H9 (cell line): Measurements from ENCODE around the gene PI4KB. TPM values are rescaled to one million over a fixed set of nuclear protein-coding genes. Genes with fewer than 3 reads are reported as not detected.
A peak's percentile ranks its signal among the peaks of the same experiment; 100 is the strongest.

Experiments used
- DNase-seq: peaks from one replicate; pipeline ENCODE4 v3.0.0-alpha.2; 2017
- H2AFZ ChIP-seq: one replicate; pipeline ENCODE4 v1.6.1; 2013; ENCODE audit warnings: mild to moderate bottlenecking, low read length, control low read depth, moderate library complexity
- H2AK5ac ChIP-seq: 2 replicates; pipeline ENCODE4 v1.6.1; 2013; ENCODE audit warnings: low read length, control low read depth, mixed read lengths; ENCODE audit not compliant: insufficient read length
- H2BK120ac ChIP-seq: one replicate; pipeline ENCODE4 v1.6.1; 2013; ENCODE audit warnings: low read depth, mild to moderate bottlenecking, low read length, control low read depth, inconsistent platforms; ENCODE audit not compliant: poor library complexity, severe bottlenecking
- H2BK12ac ChIP-seq: 2 replicates; pipeline ENCODE4 v1.6.1; 2013; ENCODE audit warnings: low read length, control low read depth, mixed read lengths, low read depth; ENCODE audit not compliant: insufficient read length
- H2BK15ac ChIP-seq: 2 replicates; pipeline ENCODE4 v1.6.1; 2013; ENCODE audit warnings: low read depth, low read length, control low read depth
- H2BK20ac ChIP-seq: one replicate; pipeline ENCODE4 v1.6.1; 2013; ENCODE audit warnings: low read depth, mild to moderate bottlenecking, low read length, control low read depth, inconsistent platforms; ENCODE audit not compliant: poor library complexity, severe bottlenecking
- H2BK5ac ChIP-seq: 2 replicates; pipeline ENCODE4 v1.6.1; 2013; ENCODE audit warnings: low read length, control low read depth, mixed read lengths; ENCODE audit not compliant: insufficient read length
- H3K14ac ChIP-seq: 2 replicates; pipeline ENCODE4 v1.6.1; 2013; ENCODE audit warnings: low read length, control low read depth; ENCODE audit not compliant: insufficient read depth
- H3K18ac ChIP-seq: 2 replicates; pipeline ENCODE4 v1.6.1; 2013; ENCODE audit warnings: low read depth, mild to moderate bottlenecking, mixed read lengths, low read length, control low read depth; ENCODE audit not compliant: insufficient read length
- H3K23ac ChIP-seq: 2 replicates; pipeline ENCODE4 v1.6.1; 2013; ENCODE audit warnings: low read length, control low read depth, mixed read lengths, low read depth; ENCODE audit not compliant: insufficient read length
- H3K23me2 ChIP-seq: 2 replicates; pipeline ENCODE4 v1.6.1; 2013; ENCODE audit warnings: low read depth, mild to moderate bottlenecking, mixed read lengths, low read length, control low read depth; ENCODE audit not compliant: insufficient read length, poor library complexity, severe bottlenecking
- H3K27ac ChIP-seq: 2 replicates; pipeline ENCODE4 v1.5.1; 2013; ENCODE audit warnings: low read length, control low read depth, mixed read lengths, low read depth; ENCODE audit not compliant: insufficient read length
- H3K27me3 ChIP-seq: 2 replicates; pipeline ENCODE4 v1.6.1; 2013; ENCODE audit warnings: low read length, control low read depth, inconsistent platforms; ENCODE audit not compliant: insufficient read depth
- H3K4ac ChIP-seq: 2 replicates; pipeline ENCODE4 v1.6.1; 2013; ENCODE audit warnings: low read depth, mild to moderate bottlenecking, control low read depth, inconsistent platforms, low read length, moderate library complexity
- H3K4me1 ChIP-seq: 2 replicates; pipeline ENCODE4 v1.6.1; 2013; ENCODE audit warnings: low read length, control low read depth, inconsistent platforms; ENCODE audit not compliant: insufficient read depth
- H3K4me2 ChIP-seq: 2 replicates; pipeline ENCODE4 v1.6.1; 2013; ENCODE audit warnings: low read length, control low read depth, mixed read lengths; ENCODE audit not compliant: insufficient read length, insufficient read depth
- H3K56ac ChIP-seq: 2 replicates; pipeline ENCODE4 v1.6.1; 2013; ENCODE audit warnings: low read depth, mild to moderate bottlenecking, mixed read lengths, low read length, control low read depth; ENCODE audit not compliant: insufficient read length
- H3K79me1 ChIP-seq: 2 replicates; pipeline ENCODE4 v1.6.1; 2013; ENCODE audit warnings: low read depth, mild to moderate bottlenecking, moderate library complexity, low read length, control low read depth, inconsistent platforms; ENCODE audit not compliant: insufficient read depth, poor library complexity, severe bottlenecking
- H3K79me2 ChIP-seq: 2 replicates; pipeline ENCODE4 v1.6.1; 2013; ENCODE audit warnings: low read length, control low read depth, inconsistent platforms; ENCODE audit not compliant: insufficient read depth
- H3K9ac ChIP-seq: 2 replicates; pipeline ENCODE4 v1.6.1; 2013; ENCODE audit warnings: low read length, control low read depth, mixed read lengths; ENCODE audit not compliant: insufficient read length; ENCODE audit errors: extremely low read depth
- H3K9me3 ChIP-seq: one replicate; pipeline ENCODE4 v1.6.1; 2013; ENCODE audit warnings: low read depth, low read length, inconsistent platforms; ENCODE audit not compliant: control insufficient read depth
- H3T11ph ChIP-seq: one replicate; pipeline ENCODE4 v1.6.1; 2013; ENCODE audit warnings: mild to moderate bottlenecking, low read length, control low read depth, inconsistent platforms
- H4K20me1 ChIP-seq: one replicate; pipeline ENCODE4 v1.6.1; 2013; ENCODE audit not compliant: control insufficient read depth, insufficient read length, insufficient read depth
- H4K5ac ChIP-seq: 2 replicates; pipeline ENCODE4 v1.6.1; 2013; ENCODE audit warnings: low read depth, mild to moderate bottlenecking, mixed read lengths, low read length, control low read depth; ENCODE audit not compliant: insufficient read length
- H4K8ac ChIP-seq: replicated peaks from 2 replicates; pipeline ENCODE4 v1.6.1; 2013; ENCODE audit warnings: low read length, control low read depth, mixed read lengths, low read depth; ENCODE audit not compliant: insufficient read length
- H4K91ac ChIP-seq: 2 replicates; pipeline ENCODE4 v1.6.1; 2013; ENCODE audit warnings: low read depth, mild to moderate bottlenecking, moderate library complexity, mixed read lengths, low read length, control low read depth; ENCODE audit not compliant: insufficient read length
- H3K27ac Mint-ChIP-seq, 3 experiments: 2 replicates in 2 of 3; 3 replicates in 1 of 3; pipeline ENCODE4 v1.8.0; 2020 to 2021; ENCODE audit warnings: mixed read lengths in 3 of 3, mild to moderate bottlenecking in 1 of 3, moderate library complexity in 1 of 3
- H3K27me3 Mint-ChIP-seq: 2 replicates; pipeline ENCODE4 v1.8.0; 2021; ENCODE audit warnings: low read depth, mild to moderate bottlenecking, moderate library complexity, mixed read lengths
- H3K36me3 Mint-ChIP-seq, 3 experiments: 2 replicates in 2 of 3; 3 replicates in 1 of 3; pipeline ENCODE4 v1.8.0; 2020 to 2021; ENCODE audit warnings: low read depth in 3 of 3, mixed read lengths in 3 of 3; ENCODE audit not compliant: insufficient read depth in 1 of 3
- H3K4me1 Mint-ChIP-seq, 2 experiments: 2 replicates each; pipeline ENCODE4 v1.8.0; 2020; ENCODE audit warnings: mixed read lengths in 2 of 2
- H3K4me3 Mint-ChIP-seq, 2 experiments: 2 replicates in 1 of 2; 3 replicates in 1 of 2; pipeline ENCODE4 v1.8.0; 2020 to 2021; ENCODE audit warnings: mild to moderate bottlenecking in 2 of 2, mixed read lengths in 2 of 2, moderate library complexity in 1 of 2
- H3K9me3 Mint-ChIP-seq, 2 experiments: 2 replicates in 1 of 2; 3 replicates in 1 of 2; pipeline ENCODE4 v1.8.0; 2020; ENCODE audit warnings: mild to moderate bottlenecking in 2 of 2, mixed read lengths in 2 of 2, moderate library complexity in 1 of 2
- WGBS: extraction: QIAGEN DNeasy Blood & Tissue Kit; methylation state at CpG from one replicate; pipeline ENCODE4 v1.1.7; 2013; ENCODE audit warnings: missing lambda C conversion rate, low lambda C conversion rate, mixed read lengths; ENCODE audit not compliant: insufficient read length; ENCODE audit errors: extremely low coverage; 5-methylcytosine and 5-hydroxymethylcytosine counted together
- total RNA-seq: library from RNA; stranded (reverse); gene quantifications from 2 replicates; pipeline ENCODE4 v1.2.1, GENCODE V29; 2021
- TF ChIP-seq, protein P1 (sequence below): fragments of 200-600 bp; sonication (generic); conservative IDR thresholded peaks from 3 replicates; pipeline ENCODE4 v1.8.0; 2021; ENCODE audit warnings: antibody characterized with exemption, mild to moderate bottlenecking

Gene PI4KB
- total RNA-seq, 1 experiment from 2014 or later = 39.1 TPM

DNA sequence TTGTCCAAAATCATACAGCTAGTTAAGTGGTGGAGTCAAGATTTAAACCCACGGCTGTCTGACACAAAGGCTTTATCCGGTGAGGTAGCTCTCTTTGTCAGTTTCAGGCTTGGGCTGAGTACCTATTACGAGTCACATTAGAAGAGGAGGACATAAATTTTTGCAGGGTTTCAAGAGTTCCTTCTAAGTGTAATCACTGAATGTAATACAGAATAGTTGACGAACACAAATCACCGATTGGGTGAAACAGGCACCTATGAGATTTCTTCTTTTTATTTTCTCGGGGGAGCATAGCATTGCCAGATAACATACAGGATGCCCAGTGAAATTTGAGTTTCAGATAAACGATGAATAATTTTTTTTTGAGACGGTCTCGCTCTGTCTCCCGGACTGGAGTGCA lies 71.8 kb downstream of the PI4KB start:
- Mint-ChIP-seq H3K4me3 (peak overlapping the region; percentile 91 to 95), H3K36me3 (peaks cover 0 to 11% (median 6%) of the 10 kb centered on the region in 3 experiments; a peak in 5 of 7 replicates), H3K4me1 (peaks cover 8% of the 10 kb centered on the region in 2 experiments), H3K27me3 (peaks cover 2% of the 10 kb centered on the region; the same call in 1 of the 2 replicates), H3K27ac (peak overlapping the region; percentile 84 to 97 (median 93)), H3K9me3 (no peaks in the 10 kb centered on the region)
- Histone ChIP-seq H2BK15ac (no peak overlapping the region), H2BK20ac (no peak overlapping the region), H3K27me3 (no peaks in the 10 kb centered on the region), H2AK5ac (no peak overlapping the region), H3K23me2 (no peaks in the 10 kb centered on the region), H2BK120ac (no peak overlapping the region), H3K18ac (no peak overlapping the region), H2AFZ (no peak overlapping the region), H4K8ac (no peak overlapping the region), H4K20me1 (no peaks in the 10 kb centered on the region), H3K79me1 (peaks cover 3% of the 10 kb centered on the region), H3K4me1 (no peaks in the 10 kb centered on the region), H2BK12ac (no peak overlapping the region), H3K27ac (no peak overlapping the region), H3K14ac (no peak overlapping the region), H3T11ph (no peak overlapping the region), H3K23ac (no peak overlapping the region), H4K5ac (no peak overlapping the region), H3K9ac (peak overlapping the region; percentile 93), H3K9me3 (no peaks in the 10 kb centered on the region), H3K4me2 (peak overlapping the region; percentile 86), H3K4ac (no peak overlapping the region), H3K56ac (no peak overlapping the region), H2BK5ac (no peak overlapping the region), H4K91ac (no peak overlapping the region), H3K79me2 (peaks cover 13% of the 10 kb centered on the region; the same call in 1 of the 2 replicates)
- TF ChIP-seq, protein P1, sequence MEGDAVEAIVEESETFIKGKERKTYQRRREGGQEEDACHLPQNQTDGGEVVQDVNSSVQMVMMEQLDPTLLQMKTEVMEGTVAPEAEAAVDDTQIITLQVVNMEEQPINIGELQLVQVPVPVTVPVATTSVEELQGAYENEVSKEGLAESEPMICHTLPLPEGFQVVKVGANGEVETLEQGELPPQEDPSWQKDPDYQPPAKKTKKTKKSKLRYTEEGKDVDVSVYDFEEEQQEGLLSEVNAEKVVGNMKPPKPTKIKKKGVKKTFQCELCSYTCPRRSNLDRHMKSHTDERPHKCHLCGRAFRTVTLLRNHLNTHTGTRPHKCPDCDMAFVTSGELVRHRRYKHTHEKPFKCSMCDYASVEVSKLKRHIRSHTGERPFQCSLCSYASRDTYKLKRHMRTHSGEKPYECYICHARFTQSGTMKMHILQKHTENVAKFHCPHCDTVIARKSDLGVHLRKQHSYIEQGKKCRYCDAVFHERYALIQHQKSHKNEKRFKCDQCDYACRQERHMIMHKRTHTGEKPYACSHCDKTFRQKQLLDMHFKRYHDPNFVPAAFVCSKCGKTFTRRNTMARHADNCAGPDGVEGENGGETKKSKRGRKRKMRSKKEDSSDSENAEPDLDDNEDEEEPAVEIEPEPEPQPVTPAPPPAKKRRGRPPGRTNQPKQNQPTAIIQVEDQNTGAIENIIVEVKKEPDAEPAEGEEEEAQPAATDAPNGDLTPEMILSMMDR = no peak
- no CpG with 5 or more reads among the region's 10 CpGs for WGBS
- no peak for DNase-seq
